Middle frontal gyrus (tissue), 1 donor: Measurements from ENCODE around the gene TMBIM6.
"Not testable (repeated sequence)": the region's sequence is repeated elsewhere in the genome, so short reads cannot be mapped to it uniquely, and the experiment has no call there.

Experiments used
- DNase-seq: peaks from one replicate; pipeline ENCODE4 v3.0.0-alpha.2; 2015; ENCODE audit warnings: low spot score; ENCODE audit errors: extremely low spot score

Gene TMBIM6

GRCh38 chr12:49728446-49728845 lies 12.9 kb upstream of the TMBIM6 start:
- DNase-seq: no peak

DNA sequence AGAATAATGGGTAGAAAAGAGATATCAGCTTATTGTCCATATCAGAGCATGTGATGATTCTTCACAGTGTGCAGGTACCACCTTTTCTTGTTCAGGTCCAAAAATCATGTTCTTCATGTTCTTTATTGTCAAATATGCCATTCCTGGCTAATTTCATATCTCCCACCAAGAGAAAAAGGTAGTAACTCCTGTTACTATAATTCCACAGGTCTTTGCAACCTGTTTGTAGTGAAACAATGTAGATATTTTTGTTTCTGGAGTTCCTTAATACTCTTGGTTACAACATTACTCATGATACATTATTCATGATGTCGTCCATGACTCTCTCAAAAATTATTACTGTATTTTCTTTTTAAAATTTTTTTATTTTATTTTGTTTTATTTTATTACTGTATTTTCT lies 11.3 kb upstream of the TMBIM6 start:
- DNase-seq: no peak

GRCh38 chr12:49730568-49731101 lies 10.7 kb upstream of the TMBIM6 start:
- no peak for DNase-seq

DNA sequence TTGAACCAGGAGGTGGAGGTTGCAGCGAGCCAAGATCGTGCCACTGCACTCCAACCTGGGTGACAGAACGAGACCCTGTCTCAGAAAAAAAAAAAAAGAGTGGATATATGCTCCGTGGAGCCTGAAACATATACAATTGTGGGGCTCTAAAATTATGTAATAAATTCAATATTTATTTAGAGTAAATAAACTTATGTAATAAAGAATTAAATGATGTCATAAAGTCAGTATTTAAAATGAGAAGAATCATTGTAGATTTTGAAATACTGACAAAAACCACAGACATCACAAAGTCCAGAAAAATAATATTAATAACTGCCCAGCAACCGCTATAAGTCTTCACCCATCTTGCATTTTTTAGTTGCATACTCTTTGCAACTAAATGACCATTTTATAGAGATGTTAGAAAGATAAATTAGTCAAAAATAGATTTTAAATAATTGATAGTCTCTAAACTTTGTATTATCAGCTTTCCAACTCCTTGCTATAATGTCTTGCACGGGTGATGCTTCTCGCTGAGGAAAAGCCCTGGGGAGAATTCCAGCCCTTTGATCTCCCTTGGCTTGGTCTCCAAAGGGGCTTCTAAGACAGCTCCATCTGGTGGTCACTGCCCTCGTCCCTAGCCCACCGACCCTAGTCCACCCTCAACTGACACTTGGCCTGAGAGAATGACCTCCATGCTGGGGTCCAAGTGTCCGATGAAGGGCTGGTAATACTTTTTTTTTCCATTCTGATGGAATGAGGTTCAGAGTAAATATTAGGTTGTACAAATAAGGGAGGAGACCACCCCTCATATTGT lies 7.9 kb upstream of the TMBIM6 start:
- no peak for DNase-seq

GRCh38 chr12:49734900-49735299 lies 6.5 kb upstream of the TMBIM6 start:
- not testable (repeated sequence) for DNase-seq

- DNase-seq: not testable (repeated sequence)
Observed at GRCh38 chr12:49738721-49739120, 2.6 kb upstream of the TMBIM6 start.

- not testable (repeated sequence) for DNase-seq
Observed at GRCh38 chr12:49740277-49740676, 1.1 kb upstream of the TMBIM6 start.

DNA sequence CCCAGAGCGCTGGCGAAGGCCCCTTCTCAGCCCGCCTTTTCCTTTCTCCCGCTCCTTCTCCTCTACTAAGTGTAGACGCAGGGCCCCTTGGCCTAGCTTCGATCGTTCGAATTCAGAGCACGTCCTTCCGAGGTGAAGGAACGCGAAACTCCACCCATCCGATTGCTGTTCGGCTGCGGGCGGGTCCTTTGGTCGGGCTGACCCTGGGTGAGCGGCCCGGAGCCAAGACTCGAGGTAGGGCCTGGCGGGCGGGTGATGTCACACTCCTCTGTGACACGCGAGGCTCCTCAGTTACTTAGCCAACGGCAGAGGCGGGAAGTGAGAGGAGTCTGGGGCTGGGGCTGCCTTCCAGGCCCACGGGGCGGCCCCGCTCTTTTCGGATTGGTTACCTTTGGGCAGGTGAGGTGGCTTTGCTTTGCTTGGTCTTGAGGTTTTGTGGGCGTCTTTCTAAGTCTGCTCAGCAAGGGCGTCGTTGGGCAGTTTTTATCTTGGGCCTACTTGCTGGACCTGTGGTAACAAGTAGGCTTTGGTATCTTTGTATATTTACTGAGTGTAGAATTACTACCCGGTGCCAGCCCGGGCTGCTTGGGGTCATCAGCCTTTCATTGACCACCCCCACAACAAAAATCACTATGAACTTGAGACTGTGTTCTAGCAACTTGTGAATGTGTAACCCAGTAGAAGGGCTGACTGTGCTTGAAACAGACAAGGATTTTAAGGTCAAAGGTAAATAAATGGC lies 694 bp downstream of the TMBIM6 start:
- DNase-seq: no peak

GRCh38 chr12:49744363-49744885 lies 3.1 kb downstream of the TMBIM6 start:
- DNase-seq: no peak

- DNase-seq: no peak
Observed at GRCh38 chr12:49748306-49748705, 6.9 kb downstream of the TMBIM6 start.

GRCh38 chr12:49748800-49749199 lies 7.4 kb downstream of the TMBIM6 start:
- no peak for DNase-seq

DNA sequence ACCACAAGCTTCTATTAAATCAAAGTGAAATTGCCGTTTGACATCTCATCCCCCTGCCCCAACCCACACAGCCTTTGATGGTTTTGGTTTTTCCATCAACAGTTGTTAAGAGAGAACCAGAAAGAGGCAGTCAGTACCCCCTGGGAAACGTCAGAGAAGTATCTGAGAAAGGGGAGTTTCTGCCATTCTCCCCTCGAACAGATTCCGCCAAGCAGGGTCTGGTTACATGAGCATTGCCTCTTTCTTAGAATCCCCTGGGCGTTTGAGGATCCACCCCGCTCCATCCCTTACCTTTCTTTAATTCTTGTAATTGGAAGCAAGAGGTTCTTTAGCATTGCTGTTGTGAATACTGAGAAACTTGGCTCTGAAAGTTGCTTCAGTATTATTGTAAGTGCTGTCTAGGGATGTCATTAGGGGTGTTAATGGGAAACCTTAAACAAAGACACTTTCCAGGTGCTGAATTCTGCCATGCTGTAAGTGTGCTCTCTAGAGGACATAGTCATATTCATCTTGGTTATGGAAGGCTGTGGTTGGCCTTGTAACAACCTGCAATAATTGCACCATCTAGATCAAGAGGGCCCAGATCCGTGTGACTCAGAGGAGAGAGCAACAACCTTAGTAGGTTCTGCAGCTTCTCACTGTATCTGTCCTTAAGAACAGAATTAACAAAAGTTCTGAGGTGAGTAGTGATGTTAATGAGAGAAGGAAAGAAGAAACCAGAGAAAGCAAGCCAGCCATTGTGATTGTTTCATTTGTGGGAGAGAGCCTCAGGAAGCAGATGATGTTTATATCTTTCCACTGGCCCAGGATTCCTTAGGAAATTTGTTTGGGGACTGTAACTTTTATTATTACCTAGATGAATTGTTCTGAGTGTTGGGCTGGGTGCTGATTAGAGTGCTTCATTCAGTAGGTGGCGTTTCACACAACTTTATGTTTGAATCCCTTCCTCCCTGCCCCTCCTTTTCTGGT lies 9.0 kb downstream of the TMBIM6 start:
- no peak for DNase-seq

DNA sequence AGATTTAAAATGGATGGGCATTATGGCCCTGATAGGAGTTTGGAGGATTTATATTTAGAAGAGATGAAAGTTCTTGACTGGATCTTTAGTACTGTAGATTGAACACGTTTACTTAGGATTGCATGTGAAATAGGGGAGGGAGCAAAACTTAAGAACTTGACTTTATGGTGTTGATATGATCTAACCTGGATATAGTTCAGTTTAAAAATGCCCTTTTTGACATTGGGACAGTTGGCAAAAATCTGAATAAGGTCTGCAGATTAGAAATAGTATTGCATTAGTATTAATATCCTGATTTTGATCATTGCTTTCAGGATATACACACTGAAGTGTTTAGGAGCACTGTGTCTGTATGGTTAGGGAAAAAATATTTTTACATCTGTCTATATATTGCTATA lies 9.6 kb downstream of the TMBIM6 start:
- DNase-seq: no peak

- no peak for DNase-seq
Observed at GRCh38 chr12:49761677-49762467, 20.5 kb downstream of the TMBIM6 start.

DNA sequence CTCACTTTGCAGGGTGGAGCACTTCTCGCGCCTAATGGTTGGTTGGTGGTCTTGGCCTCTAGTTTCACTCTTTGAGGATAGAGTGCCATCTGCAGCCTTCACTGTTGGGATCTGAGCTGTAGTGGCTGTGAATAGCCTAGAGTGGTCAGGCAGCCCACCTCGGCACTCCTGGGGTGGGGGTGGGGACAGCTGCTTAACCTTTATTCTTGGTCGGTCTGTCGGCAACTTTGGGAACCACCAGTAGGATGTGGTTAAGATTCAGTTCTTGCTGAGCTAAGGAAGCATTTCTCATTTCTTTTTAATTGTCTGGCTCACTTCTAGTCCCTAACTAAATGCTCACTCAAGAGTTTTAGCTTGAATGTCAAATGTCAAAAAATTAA lies 21.1 kb downstream of the TMBIM6 start:
- DNase-seq: no peak

DNA sequence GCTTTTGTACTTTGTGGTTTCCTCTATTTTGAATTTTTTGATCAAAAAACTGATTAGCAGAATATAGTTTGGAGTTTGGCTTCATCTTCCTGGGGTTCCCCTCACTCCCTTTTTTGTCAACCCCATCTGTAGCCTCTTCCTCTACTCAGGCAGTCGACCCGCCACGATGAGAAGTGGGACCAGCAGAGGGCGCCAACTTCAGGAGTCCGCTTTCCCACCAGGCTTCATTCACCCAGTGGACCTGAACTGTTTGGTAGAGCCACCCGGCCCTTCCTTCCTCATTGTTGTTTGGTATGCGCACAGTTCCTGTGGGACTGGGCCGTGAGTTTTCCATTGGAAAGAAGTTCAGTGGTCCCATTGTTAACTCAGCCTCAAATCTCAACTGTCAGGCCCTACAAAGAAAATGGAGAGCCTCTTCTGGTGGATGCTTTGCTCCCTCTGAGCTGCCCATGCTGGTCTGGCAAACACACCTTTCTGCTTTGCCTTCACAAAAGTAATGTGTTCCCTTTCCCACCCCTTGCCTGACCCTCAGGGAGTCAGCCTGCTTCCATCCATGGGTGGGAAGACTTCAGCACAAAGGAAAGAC lies 21.7 kb downstream of the TMBIM6 start:
- no peak for DNase-seq

DNA sequence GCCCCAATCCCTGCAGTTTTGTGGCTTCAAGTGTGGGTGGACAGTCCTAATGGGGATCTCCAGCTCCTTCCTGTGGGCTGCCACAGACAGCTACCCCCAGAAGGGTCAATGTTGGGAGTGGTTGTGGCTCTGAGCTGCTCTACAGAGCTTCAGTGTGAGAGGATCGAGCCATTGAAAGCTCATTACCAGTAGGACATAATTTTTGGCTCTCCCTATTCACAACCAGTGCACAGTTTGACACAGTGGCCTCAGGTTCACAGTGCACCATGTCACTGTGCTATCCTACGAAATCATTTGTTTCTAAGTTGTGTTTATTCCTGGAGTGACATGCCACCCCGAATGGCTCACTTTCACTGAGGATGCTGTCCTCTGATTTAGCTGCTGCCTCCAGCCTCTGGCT lies 22.8 kb downstream of the TMBIM6 start:
- no peak for DNase-seq

GRCh38 chr12:49766115-49766455 lies 24.7 kb downstream of the TMBIM6 start:
- DNase-seq: no peak

DNA sequence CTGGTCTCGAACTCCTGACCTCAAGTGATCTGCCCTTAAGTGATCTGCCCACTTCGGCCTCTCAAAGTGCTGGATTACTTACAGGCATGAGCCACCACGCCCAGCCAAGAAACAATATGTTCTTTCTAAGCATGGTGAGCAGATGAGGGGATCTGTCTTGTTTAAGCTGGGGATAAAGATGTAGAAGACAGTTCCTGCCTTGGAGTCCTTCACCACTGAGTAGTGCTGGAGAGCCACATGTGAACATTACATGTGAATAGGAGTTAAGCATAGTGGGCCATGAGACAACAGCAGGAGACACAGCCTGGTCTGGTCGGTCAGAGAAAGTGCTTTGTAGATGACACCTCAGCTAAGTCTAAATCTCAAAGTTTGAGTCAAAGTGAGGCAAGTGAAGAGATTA lies 26.0 kb downstream of the TMBIM6 start:
- no peak for DNase-seq

DNA sequence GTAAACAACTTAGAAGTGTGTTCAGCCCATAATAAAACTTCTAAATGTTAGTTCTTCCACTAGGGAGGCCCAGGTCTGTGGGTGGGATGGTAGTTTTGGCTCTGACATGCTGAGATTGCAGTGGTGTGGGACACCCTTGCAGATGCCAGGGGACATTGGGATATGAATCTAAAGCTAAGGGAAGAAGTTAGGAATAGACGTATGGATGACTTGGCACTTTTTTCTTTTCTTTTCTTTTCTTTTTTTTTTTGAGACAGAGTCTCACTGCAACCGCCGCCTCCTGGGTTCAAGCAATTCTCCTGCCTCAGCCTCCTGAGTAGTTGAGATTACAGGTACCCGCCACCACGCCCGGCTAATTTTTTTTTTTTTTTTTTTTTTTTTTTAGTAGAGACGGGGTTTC lies 31.7 kb downstream of the TMBIM6 start:
- DNase-seq: not testable (repeated sequence)
